Smooth muscle cell (in vitro differentiated cells): ENCODE results near the gene MT2A. TPM values are rescaled to one million over a fixed set of nuclear protein-coding genes. Genes with fewer than 3 reads are reported as not detected.

ENCODE experiments used
- DNase-seq: peaks from one replicate; lab custom pipeline; 2025; ENCODE audit not compliant: unreplicated experiment; lab: John Stamatoyannopoulos, UW
- H2AFZ ChIP-seq: fragments of 200-600 bp; sonication (generic); 2 replicates; pipeline ENCODE4 v1.6.0; 2016; ENCODE audit warnings: antibody characterized with exemption, low read depth, mild to moderate bottlenecking
- H3F3A ChIP-seq: fragments of 200-600 bp; sonication (generic); 2 replicates; pipeline ENCODE4 v1.6.0; 2017; ENCODE audit warnings: antibody characterized with exemption, low read depth
- H3K27ac ChIP-seq: fragments of 200-600 bp; sonication (generic); 2 replicates; pipeline ENCODE4 v1.5.1; 2016; ENCODE audit warnings: low read depth, mild to moderate bottlenecking
- H3K27me3 ChIP-seq: fragments of 200-600 bp; sonication (generic); 2 replicates; pipeline ENCODE4 v1.6.1; 2016; ENCODE audit warnings: low read depth, mild to moderate bottlenecking
- H3K36me3 ChIP-seq: fragments of 200-600 bp; sonication (generic); 2 replicates; pipeline ENCODE4 v1.5.1; 2016; ENCODE audit warnings: low read depth
- H3K4me1 ChIP-seq: fragments of 200-600 bp; sonication (generic); 2 replicates; pipeline ENCODE4 v1.5.1; 2016; ENCODE audit warnings: low read depth
- H3K4me2 ChIP-seq: fragments of 200-600 bp; sonication (generic); 2 replicates; pipeline ENCODE4 v1.6.0; 2016; ENCODE audit warnings: mild to moderate bottlenecking
- H3K4me3 ChIP-seq: fragments of 200-600 bp; sonication (generic); 2 replicates; pipeline ENCODE4 v1.5.1; 2016; ENCODE audit warnings: mild to moderate bottlenecking
- H3K79me2 ChIP-seq: fragments of 200-600 bp; sonication (generic); 2 replicates; pipeline ENCODE4 v1.6.0; 2016; ENCODE audit warnings: low read depth, mild to moderate bottlenecking
- H3K9ac ChIP-seq: fragments of 200-600 bp; sonication (generic); 2 replicates; pipeline ENCODE4 v1.6.0; 2016; ENCODE audit warnings: low read depth
- H3K9me3 ChIP-seq: fragments of 200-600 bp; sonication (generic); replicated peaks from 2 replicates; pipeline ENCODE4 v1.5.1; 2016; ENCODE audit warnings: low read depth
- H4K20me1 ChIP-seq: fragments of 200-600 bp; sonication (generic); 2 replicates; pipeline ENCODE4 v1.6.0; 2016; ENCODE audit warnings: low read depth
- WGBS: methylation state at CpG from one replicate; pipeline ENCODE4 v1.1.7; 2016; ENCODE audit warnings: low lambda C conversion rate; 5-methylcytosine and 5-hydroxymethylcytosine counted together
- polyA plus RNA-seq: library from polyadenylated mRNA; unstranded; fragments of >200 nt; fragmentation: Nextera tagmentation; extraction: Ambion mirVana; gene quantifications from 2 replicates; pipeline ENCODE4 v1.2.1, GENCODE V29; 2016
- total RNA-seq: library from RNA; depleted of rRNA; stranded (reverse); fragments of >200 nt; gene quantifications from 2 replicates; pipeline ENCODE4 v1.2.3, GENCODE V29; 2014
- TF ChIP-seq, protein P1 (sequence below): fragments of 200-600 bp; sonication (generic); IDR thresholded peaks from 2 replicates; pipeline ENCODE4 v1.5.1; 2017; ENCODE audit warnings: borderline replicate concordance, mild to moderate bottlenecking, antibody characterized with exemption; ENCODE audit not compliant: insufficient read depth, poor library complexity, severe bottlenecking

The MT2A gene
- total and polyA plus RNA-seq, 2 experiments from 2014 or later, result 14.8 to 225 TPM

DNA sequence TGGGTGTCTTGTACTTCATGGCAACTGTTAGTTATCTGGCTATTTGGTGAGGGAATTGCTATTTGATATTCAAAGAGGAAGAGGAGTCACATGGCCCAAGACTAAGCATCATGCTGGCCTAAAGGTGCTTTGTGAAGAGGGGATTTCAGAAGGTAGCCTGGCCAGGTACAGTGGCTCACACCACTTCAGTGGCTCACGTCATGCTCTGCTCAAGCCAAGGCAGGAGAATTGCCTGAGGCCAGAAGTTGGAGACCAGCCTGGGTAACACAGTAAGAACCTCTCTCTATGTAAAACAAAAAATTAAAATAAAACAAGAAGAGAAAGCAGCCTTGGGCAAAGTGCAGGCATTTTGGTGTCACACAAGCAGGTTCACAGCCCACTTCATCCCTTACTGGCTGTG lies 36.9 kb downstream of the MT2A start:
- Histone ChIP-seq H3F3A (no peaks in the 10 kb centered on the region), H3K27ac (no peak overlapping the region), H3K4me2 (no peak overlapping the region), H3K79me2 (no peaks in the 10 kb centered on the region), H3K36me3 (no peaks in the 10 kb centered on the region), H3K4me1 (peaks cover 4% of the 10 kb centered on the region), H3K4me3 (no peak overlapping the region), H3K9me3 (no peaks in the 10 kb centered on the region), H2AFZ (no peak overlapping the region), H3K9ac (no peak overlapping the region), H3K27me3 (peaks cover 100% of the 10 kb centered on the region), H4K20me1 (no peaks in the 10 kb centered on the region)
- TF ChIP-seq, protein P1, sequence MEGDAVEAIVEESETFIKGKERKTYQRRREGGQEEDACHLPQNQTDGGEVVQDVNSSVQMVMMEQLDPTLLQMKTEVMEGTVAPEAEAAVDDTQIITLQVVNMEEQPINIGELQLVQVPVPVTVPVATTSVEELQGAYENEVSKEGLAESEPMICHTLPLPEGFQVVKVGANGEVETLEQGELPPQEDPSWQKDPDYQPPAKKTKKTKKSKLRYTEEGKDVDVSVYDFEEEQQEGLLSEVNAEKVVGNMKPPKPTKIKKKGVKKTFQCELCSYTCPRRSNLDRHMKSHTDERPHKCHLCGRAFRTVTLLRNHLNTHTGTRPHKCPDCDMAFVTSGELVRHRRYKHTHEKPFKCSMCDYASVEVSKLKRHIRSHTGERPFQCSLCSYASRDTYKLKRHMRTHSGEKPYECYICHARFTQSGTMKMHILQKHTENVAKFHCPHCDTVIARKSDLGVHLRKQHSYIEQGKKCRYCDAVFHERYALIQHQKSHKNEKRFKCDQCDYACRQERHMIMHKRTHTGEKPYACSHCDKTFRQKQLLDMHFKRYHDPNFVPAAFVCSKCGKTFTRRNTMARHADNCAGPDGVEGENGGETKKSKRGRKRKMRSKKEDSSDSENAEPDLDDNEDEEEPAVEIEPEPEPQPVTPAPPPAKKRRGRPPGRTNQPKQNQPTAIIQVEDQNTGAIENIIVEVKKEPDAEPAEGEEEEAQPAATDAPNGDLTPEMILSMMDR, result no peak
- no peak for DNase-seq
- 44% methylated on average over 1 of the region's 1 CpG for whole genome bisulfite sequencing

DNA sequence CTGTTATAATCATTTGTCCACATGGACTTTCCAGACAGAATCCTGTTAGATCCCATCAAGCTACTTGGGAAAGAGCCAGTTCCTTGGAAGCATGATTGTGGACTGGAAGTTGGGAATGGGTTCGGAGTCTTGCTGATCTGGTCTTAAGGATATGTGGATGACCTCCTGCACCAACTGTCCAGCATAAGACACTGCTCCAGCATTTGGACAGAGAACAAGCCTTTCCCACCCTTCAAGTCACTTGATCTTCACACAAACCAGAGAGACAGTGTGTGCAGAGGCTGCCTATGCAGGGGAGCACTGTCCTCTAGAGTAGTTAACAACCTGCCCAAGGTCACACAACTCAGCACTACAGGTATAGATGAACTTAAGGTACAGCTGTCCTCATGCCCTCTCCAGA lies 37.5 kb downstream of the MT2A start:
- DNase-seq, result no peak
- TF ChIP-seq, protein P1, result no peak
- no peak overlapping the region for H2AFZ ChIP-seq

DNA sequence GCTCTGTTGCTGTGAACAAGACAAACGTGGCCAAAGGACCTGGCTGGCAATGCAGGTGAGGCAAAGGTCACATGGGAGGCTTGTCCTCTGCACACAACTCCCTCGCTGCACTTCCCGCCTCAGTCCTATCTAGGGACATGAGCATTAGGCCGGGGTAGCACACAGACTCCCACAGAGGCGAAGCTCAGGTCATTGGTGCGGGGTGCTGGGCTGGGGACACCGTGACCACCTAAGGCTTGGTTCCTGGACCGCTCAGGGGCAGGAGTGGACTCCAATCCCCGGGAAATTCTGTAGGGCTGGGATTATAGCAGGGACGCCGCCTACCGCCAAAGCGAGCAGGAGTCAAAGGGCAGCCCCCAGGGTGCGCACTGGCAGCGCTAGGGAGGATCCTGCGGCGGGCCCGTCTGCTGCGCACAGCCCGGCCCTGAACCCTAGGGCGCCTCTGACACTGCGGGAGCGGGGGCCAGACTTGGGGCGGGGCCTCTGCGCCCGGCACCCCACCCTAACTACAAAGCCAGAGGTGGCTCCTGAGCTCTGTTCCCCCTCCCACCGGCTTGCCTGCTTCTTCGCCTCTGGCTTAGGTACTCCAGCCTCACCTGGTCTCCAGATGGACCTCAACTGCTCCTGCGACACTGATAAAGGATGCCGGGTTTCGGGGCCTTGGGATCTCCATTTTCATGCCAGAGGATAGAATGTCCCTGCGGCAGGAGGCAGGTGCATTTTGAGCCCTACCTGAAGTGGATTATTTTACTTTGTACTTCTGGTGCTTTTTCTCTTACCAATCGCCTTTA lies 39.5 kb downstream of the MT2A start:
- H2AFZ ChIP-seq, result no peak overlapping the region
- TF ChIP-seq, protein P1, result no peak
- H3K4me1 ChIP-seq, result peaks cover 4% of the 10 kb centered on the region
- peaks cover 100% of the 10 kb centered on the region for H3K27me3 ChIP-seq
- no peak overlapping the region for H3K9ac ChIP-seq
- H4K20me1 ChIP-seq, result no peaks in the 10 kb centered on the region
- WGBS, result 32% methylated on average over 26 of the region's 33 CpGs
- no peak overlapping the region for H3K27ac ChIP-seq
- no peaks in the 10 kb centered on the region for H3K36me3 ChIP-seq
- DNase-seq, result no peak
- H3K4me3 ChIP-seq, result no peak overlapping the region
- no peak overlapping the region for H3K4me2 ChIP-seq
- no peaks in the 10 kb centered on the region for H3K79me2 ChIP-seq
- H3K9me3 ChIP-seq, result no peaks in the 10 kb centered on the region
- no peaks in the 10 kb centered on the region for H3F3A ChIP-seq

More for the DNA sequence above, 37.5 kb downstream of the MT2A start:
- WGBS, result 0% methylated on average over 1 of the region's 1 CpG
- no peaks in the 10 kb centered on the region for H3K36me3 ChIP-seq
- no peak overlapping the region for H3K4me3 ChIP-seq
- H3K79me2 ChIP-seq, result no peaks in the 10 kb centered on the region
- no peak overlapping the region for H3K4me2 ChIP-seq
- H3K9ac ChIP-seq, result no peak overlapping the region
- no peaks in the 10 kb centered on the region for H3K9me3 ChIP-seq
- peaks cover 100% of the 10 kb centered on the region for H3K27me3 ChIP-seq
- H4K20me1 ChIP-seq, result no peaks in the 10 kb centered on the region
- H3K27ac ChIP-seq, result no peak overlapping the region
- peaks cover 4% of the 10 kb centered on the region for H3K4me1 ChIP-seq
- H3F3A ChIP-seq, result no peaks in the 10 kb centered on the region

DNA sequence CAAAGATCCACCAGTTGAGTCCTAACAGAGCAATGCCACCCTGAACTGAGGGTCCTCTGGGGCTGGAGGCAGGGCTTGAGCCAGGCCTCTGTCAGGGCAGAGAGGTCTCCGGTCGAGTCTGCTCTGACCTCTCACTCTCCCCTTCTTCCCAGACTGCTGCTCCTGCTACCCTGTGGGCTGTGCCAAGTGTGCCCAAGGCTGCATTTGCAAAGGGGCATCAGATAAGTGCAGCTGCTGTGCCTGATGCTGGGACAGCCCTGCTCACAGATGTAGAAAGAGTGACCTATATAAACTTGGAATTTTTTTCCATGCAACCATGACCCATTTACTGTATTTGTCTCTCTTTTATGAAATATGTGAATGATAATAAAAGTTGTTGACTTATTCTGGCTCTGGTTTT lies 40.9 kb downstream of the MT2A start:
- Histone ChIP-seq H3K4me3 (no peak overlapping the region), H3K27ac (no peak overlapping the region), H3K79me2 (no peaks in the 10 kb centered on the region), H3K36me3 (no peaks in the 10 kb centered on the region), H3K9ac (no peak overlapping the region), H3K27me3 (peaks cover 93% of the 10 kb centered on the region), H3F3A (no peaks in the 10 kb centered on the region), H2AFZ (no peak overlapping the region), H4K20me1 (no peaks in the 10 kb centered on the region), H3K9me3 (no peaks in the 10 kb centered on the region), H3K4me1 (no peaks in the 10 kb centered on the region), H3K4me2 (no peak overlapping the region)
- WGBS, result 100% methylated on average over 2 of the region's 2 CpGs
- DNase-seq, result no peak
- TF ChIP-seq, protein P1, result no peak
